ENCODE results near the gene CERS5. TPM values are rescaled to one million over a fixed set of nuclear protein-coding genes. Genes with fewer than 3 reads are reported as not detected.

The CERS5 gene
- total RNA-seq, 6 donors from 2014 or later = 21.0 to 40.4 (median 35.8) TPM

DNA sequence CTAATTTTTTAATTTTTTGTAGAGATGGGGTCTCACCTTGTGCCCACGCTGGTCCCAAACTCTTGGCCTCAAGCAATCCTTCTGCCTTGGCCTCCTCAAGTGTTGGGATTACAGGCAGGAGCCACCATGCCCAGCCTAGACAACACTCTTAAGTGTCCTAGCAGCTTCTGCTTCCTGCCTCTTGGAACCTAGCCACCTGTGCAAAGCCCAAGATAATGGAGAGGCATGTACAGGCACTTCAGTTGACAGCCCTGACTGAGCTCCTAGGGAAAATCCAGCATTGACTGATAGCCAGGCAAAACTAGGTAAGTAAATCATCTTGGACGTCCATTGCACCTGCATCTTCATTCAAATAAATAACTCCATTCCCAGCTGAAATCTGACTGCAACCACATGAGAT is 39.6 kb downstream of the CERS5 start:
- H3K27me3 ChIP-seq = no peaks in the 10 kb centered on the region
- H3K4me1 ChIP-seq = peaks cover 4 to 9% (median 7%) of the 10 kb centered on the region in 4 donors
- ATAC-seq (ENCODE audit: low FRiP score in 2 of 2) (no peak), DNase-seq (no peak)
- 79 to 81% methylated on average over 2 of the region's 2 CpGs for WGBS, 2 donors
- no peak overlapping the region for H3K27ac ChIP-seq
- TF ChIP-seq EP300 (IDR thresholded peaks at IDR 0.05) (no peak), POLR2A (IDR thresholded peaks at IDR 0.05) (no peak), POLR2AphosphoS5 (IDR thresholded peaks at IDR 0.05) (no peak)
- TF ChIP-seq, protein P1, sequence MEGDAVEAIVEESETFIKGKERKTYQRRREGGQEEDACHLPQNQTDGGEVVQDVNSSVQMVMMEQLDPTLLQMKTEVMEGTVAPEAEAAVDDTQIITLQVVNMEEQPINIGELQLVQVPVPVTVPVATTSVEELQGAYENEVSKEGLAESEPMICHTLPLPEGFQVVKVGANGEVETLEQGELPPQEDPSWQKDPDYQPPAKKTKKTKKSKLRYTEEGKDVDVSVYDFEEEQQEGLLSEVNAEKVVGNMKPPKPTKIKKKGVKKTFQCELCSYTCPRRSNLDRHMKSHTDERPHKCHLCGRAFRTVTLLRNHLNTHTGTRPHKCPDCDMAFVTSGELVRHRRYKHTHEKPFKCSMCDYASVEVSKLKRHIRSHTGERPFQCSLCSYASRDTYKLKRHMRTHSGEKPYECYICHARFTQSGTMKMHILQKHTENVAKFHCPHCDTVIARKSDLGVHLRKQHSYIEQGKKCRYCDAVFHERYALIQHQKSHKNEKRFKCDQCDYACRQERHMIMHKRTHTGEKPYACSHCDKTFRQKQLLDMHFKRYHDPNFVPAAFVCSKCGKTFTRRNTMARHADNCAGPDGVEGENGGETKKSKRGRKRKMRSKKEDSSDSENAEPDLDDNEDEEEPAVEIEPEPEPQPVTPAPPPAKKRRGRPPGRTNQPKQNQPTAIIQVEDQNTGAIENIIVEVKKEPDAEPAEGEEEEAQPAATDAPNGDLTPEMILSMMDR (IDR thresholded peaks at IDR 0.05) = no peak
- no peak overlapping the region for H3K4me3 ChIP-seq
- H3K9me3 ChIP-seq = no peaks in the 10 kb centered on the region
- H3K36me3 ChIP-seq = peaks cover 4 to 78% (median 39%) of the 10 kb centered on the region in 4 donors

DNA sequence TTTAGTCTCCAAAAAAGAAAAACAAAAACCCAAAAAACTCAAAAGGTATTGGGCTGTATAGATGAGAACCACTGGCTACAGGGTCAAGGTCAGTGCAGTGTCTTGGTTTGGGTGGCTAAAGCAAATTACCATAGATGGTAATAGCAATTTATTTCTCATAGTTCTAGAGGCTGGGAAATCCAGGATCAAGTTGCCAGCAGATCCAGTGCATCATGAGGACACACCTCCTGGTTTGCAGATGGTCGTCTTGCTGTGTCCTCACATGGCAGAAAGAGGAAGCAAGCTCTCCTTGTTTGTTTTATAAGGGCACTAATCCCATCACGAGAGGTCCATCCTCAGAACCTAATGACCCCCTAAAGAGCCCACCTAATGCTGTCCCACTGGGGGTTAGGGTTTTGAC is 44.0 kb downstream of the CERS5 start:
- H3K9me3 ChIP-seq = no peaks in the 10 kb centered on the region
- peaks cover 4 to 9% (median 7%) of the 10 kb centered on the region in 4 donors for H3K4me1 ChIP-seq
- no peak overlapping the region for H3K4me3 ChIP-seq
- H3K27ac ChIP-seq = no peak overlapping the region
- TF ChIP-seq, protein P1 (IDR thresholded peaks at IDR 0.05) = no peak
- no peak for TF ChIP-seq POLR2A (IDR thresholded peaks at IDR 0.05)
- TF ChIP-seq POLR2AphosphoS5 (IDR thresholded peaks at IDR 0.05) = no peak
- TF ChIP-seq EP300 (IDR thresholded peaks at IDR 0.05) = no peak
- ATAC-seq (ENCODE audit: low FRiP score in 2 of 2) = no peak
- no peak for DNase-seq
- H3K36me3 ChIP-seq = peaks cover 8 to 74% (median 36%) of the 10 kb centered on the region in 4 donors
- H3K27me3 ChIP-seq = no peaks in the 10 kb centered on the region
- WGBS, 2 donors = 51 to 79% methylated on average over 2 of the region's 2 CpGs

DNA sequence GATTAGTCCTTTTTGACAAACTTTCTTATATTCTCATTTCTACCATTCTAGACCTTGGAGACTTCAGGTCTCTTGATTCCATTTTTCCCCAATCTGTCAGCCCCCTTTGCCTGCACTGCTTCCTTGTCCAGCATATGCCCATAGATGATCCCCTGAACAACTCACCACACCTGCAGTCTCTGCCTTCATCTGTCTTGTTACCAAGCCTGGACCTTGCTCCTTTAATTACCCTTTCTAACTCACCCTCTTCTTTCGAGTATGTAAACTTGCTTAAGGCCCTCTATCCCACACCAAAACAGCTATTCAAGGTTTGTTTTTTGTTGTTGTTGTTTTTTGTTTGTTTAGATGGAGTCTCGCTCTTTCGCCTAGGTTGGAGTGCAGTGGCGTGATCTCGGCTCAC is 45.5 kb downstream of the CERS5 start:
- no peak for TF ChIP-seq POLR2AphosphoS5 (IDR thresholded peaks at IDR 0.05)
- TF ChIP-seq, protein P1 (IDR thresholded peaks at IDR 0.05) = no peak
- TF ChIP-seq EP300 (IDR thresholded peaks at IDR 0.05) = no peak
- TF ChIP-seq POLR2A (IDR thresholded peaks at IDR 0.05) = no peak
- no peaks in the 10 kb centered on the region for H3K9me3 ChIP-seq
- ATAC-seq (ENCODE audit: low FRiP score in 2 of 2) = no peak
- H3K27me3 ChIP-seq = no peaks in the 10 kb centered on the region
- peaks cover 8 to 60% (median 31%) of the 10 kb centered on the region in 4 donors for H3K36me3 ChIP-seq
- WGBS, 2 donors = 76 to 88% methylated on average over 5 of the region's 5 CpGs
- no peak overlapping the region for H3K4me3 ChIP-seq
- H3K27ac ChIP-seq = no peak overlapping the region
- H3K4me1 ChIP-seq = peaks cover 9 to 18% (median 11%) of the 10 kb centered on the region in 4 donors
- no peak for DNase-seq

DNA sequence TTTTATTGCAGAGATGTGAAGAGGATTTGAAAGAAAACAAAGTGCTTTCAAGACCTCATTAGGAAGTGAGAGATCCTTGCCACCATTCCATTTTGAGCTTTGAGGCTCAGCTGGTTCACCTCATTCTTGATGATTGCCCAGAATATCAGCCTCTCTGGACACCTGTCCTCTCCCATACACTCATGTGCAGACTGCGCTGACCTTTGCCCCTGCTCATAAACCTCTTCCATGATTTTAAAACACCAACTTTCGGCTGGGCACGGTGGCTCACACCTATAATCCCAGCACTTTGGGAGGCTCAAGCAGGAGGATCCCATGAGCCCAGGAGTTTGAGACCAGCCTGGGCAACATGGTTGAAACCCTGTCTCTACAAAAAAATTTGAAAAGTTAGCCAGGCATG is 46.2 kb downstream of the CERS5 start:
- 96 to 97% methylated on average over 3 of the region's 3 CpGs for WGBS, 2 donors
- TF ChIP-seq, protein P1 (IDR thresholded peaks at IDR 0.05) = no peak
- TF ChIP-seq EP300 (IDR thresholded peaks at IDR 0.05) (no peak), POLR2AphosphoS5 (IDR thresholded peaks at IDR 0.05) (no peak), POLR2A (IDR thresholded peaks at IDR 0.05) (no peak)

DNA sequence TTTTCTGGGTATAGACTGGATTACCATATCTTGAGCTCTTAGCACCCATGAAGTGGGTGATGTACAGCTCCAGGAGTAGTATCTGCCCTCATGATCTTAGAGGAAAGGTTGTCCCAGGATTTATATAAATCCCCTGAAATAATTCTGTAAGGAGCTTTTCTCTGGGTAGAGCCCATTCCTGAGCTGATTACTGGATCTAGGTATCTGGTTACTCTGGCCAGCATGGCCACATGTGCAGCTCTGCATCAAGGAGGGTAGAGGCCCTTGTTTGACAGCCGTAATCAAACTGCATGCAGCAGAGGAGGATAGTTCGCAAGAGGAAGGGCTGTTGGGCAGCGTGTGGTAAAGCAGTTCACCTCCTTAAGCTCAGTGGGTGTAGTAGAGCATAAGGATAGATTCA is 46.6 kb downstream of the CERS5 start:
- Histone ChIP-seq H3K4me3 (no peak overlapping the region), H3K36me3 (peaks cover 8 to 64% (median 33%) of the 10 kb centered on the region in 4 donors), H3K27ac (no peak overlapping the region), H3K4me1 (peaks cover 10 to 24% (median 11%) of the 10 kb centered on the region in 4 donors), H3K9me3 (no peaks in the 10 kb centered on the region), H3K27me3 (no peaks in the 10 kb centered on the region)
- DNase-seq = no peak
- ATAC-seq (ENCODE audit: low FRiP score in 2 of 2) = no peak
- TF ChIP-seq, protein P1 (IDR thresholded peaks at IDR 0.05) = no peak
- no peak for TF ChIP-seq POLR2A (IDR thresholded peaks at IDR 0.05)
- no peak for TF ChIP-seq POLR2AphosphoS5 (IDR thresholded peaks at IDR 0.05)
- TF ChIP-seq EP300 (IDR thresholded peaks at IDR 0.05) = no peak
- 95 to 96% methylated on average over 3 of the region's 3 CpGs for WGBS, 2 donors

More for the DNA sequence above, 46.2 kb downstream of the CERS5 start:
- Histone ChIP-seq H3K9me3 (no peaks in the 10 kb centered on the region), H3K27ac (no peak overlapping the region), H3K36me3 (peaks cover 8 to 60% (median 32%) of the 10 kb centered on the region in 4 donors), H3K4me1 (peaks cover 11 to 24% (median 14%) of the 10 kb centered on the region in 4 donors), H3K4me3 (no peak overlapping the region), H3K27me3 (no peaks in the 10 kb centered on the region)
- ATAC-seq (ENCODE audit: low FRiP score in 2 of 2) (no peak), DNase-seq (no peak)
